ENCODE data around the gene COL6A3. TPM values are rescaled to one million over a fixed set of nuclear protein-coding genes. Genes with fewer than 3 reads are reported as not detected.

The COL6A3 gene
- polyA plus RNA-seq, 3 donors = not detected

DNA sequence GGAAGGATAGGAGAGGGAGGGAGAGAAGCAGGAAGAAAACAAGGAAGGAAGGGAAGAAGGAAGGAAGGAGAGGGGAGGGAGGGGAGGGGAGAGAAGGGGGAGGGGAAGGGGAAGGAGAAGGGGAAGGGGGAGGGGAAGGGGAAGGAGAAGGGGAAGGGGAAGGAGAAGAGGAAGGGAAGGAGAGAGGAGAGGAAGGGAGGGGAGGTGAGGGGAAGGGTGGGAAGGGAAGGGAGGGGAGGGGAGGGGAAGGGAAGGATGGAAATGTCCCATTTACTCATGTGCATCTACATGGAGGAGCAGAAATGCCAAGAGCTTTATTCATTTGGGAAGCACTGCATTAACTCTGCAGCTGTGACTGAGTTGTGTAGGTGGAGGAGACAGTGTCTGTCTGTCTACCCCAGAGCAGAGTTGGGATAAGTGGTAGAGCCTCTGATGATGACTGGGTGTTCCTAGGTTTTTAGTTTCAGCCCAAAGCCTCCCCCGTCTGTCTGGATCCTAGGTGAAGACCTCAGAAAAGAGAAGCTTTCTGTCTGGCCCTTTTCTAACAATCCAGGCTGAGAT, 131.3 kb downstream of the COL6A3 start:
- H3K4me1 Mint-ChIP-seq = peaks cover 12% of the 10 kb centered on the region
- TF ChIP-seq, protein P1, sequence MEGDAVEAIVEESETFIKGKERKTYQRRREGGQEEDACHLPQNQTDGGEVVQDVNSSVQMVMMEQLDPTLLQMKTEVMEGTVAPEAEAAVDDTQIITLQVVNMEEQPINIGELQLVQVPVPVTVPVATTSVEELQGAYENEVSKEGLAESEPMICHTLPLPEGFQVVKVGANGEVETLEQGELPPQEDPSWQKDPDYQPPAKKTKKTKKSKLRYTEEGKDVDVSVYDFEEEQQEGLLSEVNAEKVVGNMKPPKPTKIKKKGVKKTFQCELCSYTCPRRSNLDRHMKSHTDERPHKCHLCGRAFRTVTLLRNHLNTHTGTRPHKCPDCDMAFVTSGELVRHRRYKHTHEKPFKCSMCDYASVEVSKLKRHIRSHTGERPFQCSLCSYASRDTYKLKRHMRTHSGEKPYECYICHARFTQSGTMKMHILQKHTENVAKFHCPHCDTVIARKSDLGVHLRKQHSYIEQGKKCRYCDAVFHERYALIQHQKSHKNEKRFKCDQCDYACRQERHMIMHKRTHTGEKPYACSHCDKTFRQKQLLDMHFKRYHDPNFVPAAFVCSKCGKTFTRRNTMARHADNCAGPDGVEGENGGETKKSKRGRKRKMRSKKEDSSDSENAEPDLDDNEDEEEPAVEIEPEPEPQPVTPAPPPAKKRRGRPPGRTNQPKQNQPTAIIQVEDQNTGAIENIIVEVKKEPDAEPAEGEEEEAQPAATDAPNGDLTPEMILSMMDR (IDR thresholded peaks at IDR 0.05) = no peak
- Histone ChIP-seq H3K9ac (ENCODE audit: insufficient read depth, low read length, poor library complexity, severe bottlenecking) (no peak overlapping the region), H3K9me3 (replicated peaks in 1 of 2; ENCODE audit: control insufficient read depth in 1 of 2, insufficient read depth in 1 of 2, low read length in 2 of 2) (peaks cover 0 to 3% of the 10 kb centered on the region in 2 donors), H3K36me3 (replicated peaks in 1 of 2; ENCODE audit: control insufficient read depth in 1 of 2, insufficient read depth in 2 of 2, low read length in 2 of 2) (no peaks in the 10 kb centered on the region), H4K20me1 (ENCODE audit: insufficient read depth, low read length) (no peaks in the 10 kb centered on the region), H3K4me3 (replicated peaks in 1 of 3; ENCODE audit: low read depth in 2 of 3, low read length in 3 of 3) (no peak overlapping the region), H3K79me2 (ENCODE audit: insufficient read depth, low read length) (no peaks in the 10 kb centered on the region), H3K4me1 (ENCODE audit: control insufficient read depth in 1 of 2, insufficient read depth in 2 of 2, low read length in 2 of 2) (no peaks in the 10 kb centered on the region), H2AFZ (ENCODE audit: insufficient read depth, low read depth, low read length, poor library complexity, severe bottlenecking) (no peak overlapping the region), H3K4me2 (replicated peaks; ENCODE audit: extremely low read depth, low read length, poor library complexity, severe bottlenecking) (no peak overlapping the region), H3K27ac (ENCODE audit: low read depth in 1 of 2, low read length in 2 of 2) (no peak overlapping the region), H3K27me3 (ENCODE audit: control insufficient read depth in 2 of 2, insufficient read depth in 2 of 2, low read length in 2 of 2) (no peaks in the 10 kb centered on the region)
- H3K9me3 Mint-ChIP-seq = peaks cover 3 to 11% (median 9%) of the 10 kb centered on the region in 7 donors
- no CpG with 5 or more reads among the region's 1 CpG for WGBS (ENCODE audit: insufficient coverage)
- peaks cover 2 to 10% (median 2%) of the 10 kb centered on the region in 3 donors for H3K27me3 Mint-ChIP-seq (ENCODE audit: low read depth in 3 of 3)
- H3K27ac Mint-ChIP-seq = peak overlapping the region in 2 of 7 donors; percentile 43 to 85
- no peak overlapping the region for H3K4me3 Mint-ChIP-seq
- intact Hi-C loops (cut with micrococcal nuclease) = no loop called here
- no peak for DNase-seq
- no peaks in the 10 kb centered on the region for H3K36me3 Mint-ChIP-seq

DNA sequence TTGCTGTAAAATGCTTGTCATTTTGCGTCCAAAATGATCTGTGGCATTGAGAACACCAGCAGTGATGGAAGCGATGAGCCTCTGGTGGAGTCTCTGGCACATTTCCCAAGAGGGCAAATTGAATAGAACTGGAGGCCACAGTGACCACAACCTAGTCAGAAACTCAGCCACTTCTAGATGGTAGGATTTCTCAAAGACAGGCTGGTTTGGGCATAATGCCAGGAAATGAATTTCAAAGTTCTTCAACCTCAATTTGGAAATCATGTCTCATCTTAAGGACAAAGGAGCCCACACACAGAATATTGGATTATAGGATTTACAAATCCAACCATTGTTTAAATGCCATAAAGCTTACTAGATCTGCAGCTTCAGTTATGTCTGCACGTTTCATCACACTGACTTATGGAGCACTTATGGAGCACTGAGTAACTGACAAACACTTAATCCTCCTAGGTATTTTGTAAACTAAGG, 132.1 kb downstream of the COL6A3 start:
- Mint-ChIP-seq H3K36me3 (no peaks in the 10 kb centered on the region), H3K4me3 (no peak overlapping the region), H3K9me3 (peaks cover 2 to 7% (median 4%) of the 10 kb centered on the region in 7 donors), H3K27ac (no peak overlapping the region), H3K27me3 (ENCODE audit: low read depth in 3 of 3) (peaks cover 0 to 12% (median 2%) of the 10 kb centered on the region in 3 donors), H3K4me1 (peaks cover 12% of the 10 kb centered on the region)
- Histone ChIP-seq H3K4me2 (replicated peaks; ENCODE audit: extremely low read depth, low read length, poor library complexity, severe bottlenecking) (no peak overlapping the region), H3K27ac (ENCODE audit: low read depth in 1 of 2, low read length in 2 of 2) (no peak overlapping the region), H2AFZ (ENCODE audit: insufficient read depth, low read depth, low read length, poor library complexity, severe bottlenecking) (no peak overlapping the region), H3K9ac (ENCODE audit: insufficient read depth, low read length, poor library complexity, severe bottlenecking) (no peak overlapping the region), H3K9me3 (replicated peaks in 1 of 2; ENCODE audit: control insufficient read depth in 1 of 2, insufficient read depth in 1 of 2, low read length in 2 of 2) (peaks cover 0 to 3% of the 10 kb centered on the region in 2 donors), H3K79me2 (ENCODE audit: insufficient read depth, low read length) (no peaks in the 10 kb centered on the region), H3K27me3 (ENCODE audit: control insufficient read depth in 2 of 2, insufficient read depth in 2 of 2, low read length in 2 of 2) (no peaks in the 10 kb centered on the region), H3K4me1 (ENCODE audit: control insufficient read depth in 1 of 2, insufficient read depth in 2 of 2, low read length in 2 of 2) (no peaks in the 10 kb centered on the region), H3K36me3 (replicated peaks in 1 of 2; ENCODE audit: control insufficient read depth in 1 of 2, insufficient read depth in 2 of 2, low read length in 2 of 2) (no peaks in the 10 kb centered on the region), H3K4me3 (replicated peaks in 1 of 3; ENCODE audit: low read depth in 2 of 3, low read length in 3 of 3) (no peak overlapping the region), H4K20me1 (ENCODE audit: insufficient read depth, low read length) (no peaks in the 10 kb centered on the region)
- peak in 1 of 3 donors; percentile 9 for DNase-seq
- intact Hi-C loops (cut with micrococcal nuclease) = no loop called here
- 10% methylated on average over 2 of the region's 3 CpGs for WGBS (ENCODE audit: insufficient coverage)
- TF ChIP-seq, protein P1 (IDR thresholded peaks at IDR 0.05) = no peak

All from CD14-positive monocyte (primary cell).